T47D (cell line): ENCODE measurements around the gene INPP5E.

Experiments
- DNase-seq, 2 experiments: peaks; one replicate each; pipeline versions ENCODE4 v3.0.0 to v3.0.0-alpha.2; 2011 to 2012; ENCODE audit warnings: low read depth in 1 of 2, low spot score in 1 of 2
- JUND ChIP-seq: IDR thresholded peaks from 2 replicates; pipeline ENCODE4 v1.6.1; 2012; ENCODE audit warnings: low read depth
- in situ Hi-C: cut with HindIII; loops from 2 replicates; pipeline ENCODE4 v1.10.0; 2016; ENCODE audit warnings: low sequenced_read_pairs, low pct_unique_long_range_greater_than_20kb

INPP5E gene

GRCh38 chr9:136451221-136451877, 11.7 kb upstream of the INPP5E start:
- no peak for DNase-seq
- no peak for TF ChIP-seq JUND
- in situ Hi-C loops, result no loop called here

- in situ Hi-C loops, result no loop called here
- TF ChIP-seq JUND, result no peak
- no peak for DNase-seq
These were observed 9.0 kb upstream of the INPP5E start for GRCh38 chr9:136448655-136449054.

- DNase-seq, result no peak
- TF ChIP-seq JUND, result no peak
- in situ Hi-C loops, result no loop called here
These were observed 7.6 kb upstream of the INPP5E start for GRCh38 chr9:136447173-136447778.

- in situ Hi-C loops, result no loop called here
- no peak for TF ChIP-seq JUND
- DNase-seq, result no peak
These were observed 6.2 kb upstream of the INPP5E start for GRCh38 chr9:136445799-136446198.

GRCh38 chr9:136444102-136444501, 4.5 kb upstream of the INPP5E start:
- in situ Hi-C loops, result no loop called here
- no peak for DNase-seq
- TF ChIP-seq JUND, result no peak

- no peak for DNase-seq
- in situ Hi-C loops, result no loop called here
- no peak for TF ChIP-seq JUND
These were observed 4.0 kb upstream of the INPP5E start for GRCh38 chr9:136443687-136444086.

GRCh38 chr9:136443087-136443486, 3.4 kb upstream of the INPP5E start:
- no peak for DNase-seq
- in situ Hi-C loops, result no loop called here
- no peak for TF ChIP-seq JUND

- DNase-seq, result no peak
- in situ Hi-C loops, result no loop called here
- no peak for TF ChIP-seq JUND
These were observed 2.6 kb upstream of the INPP5E start for GRCh38 chr9:136442265-136442664.

- TF ChIP-seq JUND, result no peak
- in situ Hi-C loops, result no loop called here
- DNase-seq, result no peak
These were observed 2.1 kb upstream of the INPP5E start for GRCh38 chr9:136441681-136442245.

- DNase-seq, result no peak
- in situ Hi-C loops, result no loop called here
- TF ChIP-seq JUND, result no peak
These were observed 1.6 kb upstream of the INPP5E start for GRCh38 chr9:136441191-136441680.

- DNase-seq, result peak; percentile 42 to 77
- in situ Hi-C loops, result no loop called here
- TF ChIP-seq JUND, result no peak
These were observed 831 bp downstream of the INPP5E start for GRCh38 chr9:136438548-136439480.

GRCh38 chr9:136437839-136438547, 1.7 kb downstream of the INPP5E start:
- in situ Hi-C loops, result no loop called here
- no peak for TF ChIP-seq JUND
- no peak for DNase-seq
